GM12878 (cell line): ENCODE measurements around the gene DNAJA1. TPM values are rescaled to one million over a fixed set of nuclear protein-coding genes. Genes with fewer than 3 reads are reported as not detected.
A peak's percentile ranks its signal among the peaks of the same experiment; 100 is the strongest.

ENCODE experiments used
- ATAC-seq: fragments of 200-7000 bp; cut with Tn5 transposase; 3 replicates; pipeline ENCODE4 v1.9.1; 2020; ENCODE audit warnings: mild to moderate bottlenecking, moderate library complexity
- BruUV-seq: library from RNA; stranded (reverse); fragments of 400-500 nt; replicated peaks from 2 replicates; lab custom pipeline; 2021; lab: Mats Ljungman, UMichigan
- CTCF ChIA-PET: fragments of 300-600 bp; sonication (Branson Sonifier 250); formaldehyde crosslinking; extraction: SDS; loops from one replicate; lab custom pipeline; 2021; ENCODE audit warnings: inconsistent platforms; lab: Yijun Ruan, JAX
- POLR2A ChIA-PET: fragments of 350-600 bp; formaldehyde crosslinking; extraction: SDS; loops from one replicate; lab custom pipeline; 2021; ENCODE audit warnings: inconsistent platforms; lab: Charles Lee
- RAD21 ChIA-PET: fragments of 300-600 bp; sonication (Branson Sonifier 250); formaldehyde crosslinking; loops from one replicate; lab custom pipeline; 2023; ENCODE audit warnings: antibody characterized with exemption; ENCODE audit not compliant: unreplicated experiment; lab: Charles Lee
- SMC1A ChIA-PET: fragments of 300-600 bp; sonication (Branson Sonifier 250); formaldehyde crosslinking; loops from one replicate; lab custom pipeline; 2023; ENCODE audit not compliant: unreplicated experiment, uncharacterized antibody; lab: Charles Lee
- DNase-seq: peaks from one replicate; pipeline ENCODE4 v3.0.0-alpha.2; 2011; ENCODE audit warnings: low read depth, low spot score
- FAIRE-seq: peaks from 3 replicates; lab custom pipeline; 2011; peaks lifted over from hg19 to GRCh38; lab: Jason Lieb, UNC
- H2AFZ ChIP-seq: 2 replicates; pipeline ENCODE4 v1.6.0; 2011; ENCODE audit warnings: low read depth, low read length, control low read depth; ENCODE audit not compliant: control insufficient read depth
- H3K27ac ChIP-seq: 2 replicates; pipeline ENCODE4 v1.5.1; 2011; ENCODE audit warnings: control low read depth; ENCODE audit not compliant: control insufficient read depth, insufficient read depth
- H3K27me3 ChIP-seq, 2 experiments: replicated peaks in 1 of 2; 2 replicates each; pipeline versions ENCODE4 v1.6.0 to v1.6.1; 2011; ENCODE audit warnings: low read length in 1 of 2; ENCODE audit not compliant: control insufficient read depth in 2 of 2, insufficient read depth in 2 of 2
- H3K36me3 ChIP-seq, 2 experiments: 2 replicates each; pipeline ENCODE4 v1.5.1; 2011; ENCODE audit warnings: low read length in 1 of 2; ENCODE audit not compliant: control insufficient read depth in 2 of 2, insufficient read depth in 2 of 2
- H3K4me1 ChIP-seq: 2 replicates; pipeline ENCODE4 v1.6.1; 2011; ENCODE audit warnings: mild to moderate bottlenecking, low read length, moderate library complexity, mixed read lengths; ENCODE audit not compliant: control insufficient read depth, insufficient read depth
- H3K4me2 ChIP-seq: 2 replicates; pipeline ENCODE4 v1.6.0; 2011; ENCODE audit warnings: control low read depth; ENCODE audit not compliant: control insufficient read depth, insufficient read depth
- H3K4me3 ChIP-seq: fragments of 200-600 bp; sonication (generic); 2 replicates; pipeline ENCODE4 v1.5.1; 2016
- H3K79me2 ChIP-seq: 2 replicates; pipeline ENCODE4 v1.6.0; 2011; ENCODE audit warnings: low read length; ENCODE audit not compliant: control insufficient read depth, insufficient read depth
- H3K9ac ChIP-seq: 2 replicates; pipeline ENCODE4 v1.8.0; 2011; ENCODE audit warnings: low read length, control low read depth, mixed read lengths; ENCODE audit not compliant: control insufficient read depth, insufficient read depth
- H3K9me3 ChIP-seq: replicated peaks from 3 replicates; pipeline ENCODE4 v1.5.1; 2011; ENCODE audit warnings: mild to moderate bottlenecking, low read length; ENCODE audit not compliant: control insufficient read depth, insufficient read depth
- H4K20me1 ChIP-seq: 2 replicates; pipeline ENCODE4 v1.6.0; 2011; ENCODE audit not compliant: control insufficient read depth, insufficient read depth
- ASH2L ChIP-seq: fragments of 300-600, 200-600 bp; sonication (generic); IDR thresholded peaks from 2 replicates; pipeline ENCODE4 v1.6.1; 2017; ENCODE audit warnings: low read depth, mild to moderate bottlenecking, borderline replicate concordance
- BACH1 ChIP-seq: fragments of 450-650 bp; IDR thresholded peaks from 2 replicates; pipeline ENCODE4 v1.6.1; 2017; ENCODE audit warnings: mild to moderate bottlenecking, borderline replicate concordance
- BCL11A ChIP-seq: IDR thresholded peaks from 2 replicates; pipeline ENCODE4 v1.6.1; 2011; ENCODE audit warnings: low read depth, low read length
- CBX3 ChIP-seq: fragments of 200-600 bp; sonication (generic); IDR thresholded peaks from 2 replicates; pipeline ENCODE4 v1.6.1; 2016; ENCODE audit warnings: low read depth, borderline replicate concordance
- CREB1 ChIP-seq: IDR thresholded peaks from 2 replicates; pipeline ENCODE4 v1.6.1; 2012; ENCODE audit warnings: low read depth, mild to moderate bottlenecking, inconsistent platforms
- EED ChIP-seq: sonication (generic); IDR thresholded peaks from 2 replicates; pipeline ENCODE4 v1.6.1; 2016; ENCODE audit warnings: antibody characterized with exemption, low read depth
- IKZF1 ChIP-seq: fragments of 450-650 bp; conservative IDR thresholded peaks from 2 replicates; pipeline ENCODE4 v1.6.1; 2017; ENCODE audit warnings: antibody characterized with exemption, mild to moderate bottlenecking
- IRF4 ChIP-seq: IDR thresholded peaks from 2 replicates; pipeline ENCODE4 v1.6.1; 2011; ENCODE audit warnings: low read depth, low read length
- NRF1 ChIP-seq: conservative IDR thresholded peaks from 2 replicates; pipeline ENCODE4 v1.6.1; 2011; ENCODE audit warnings: mild to moderate bottlenecking, low read depth, low read length, improper control_type of control experiment
- PAX5 ChIP-seq: IDR thresholded peaks from 2 replicates; pipeline ENCODE4 v1.6.1; 2011; ENCODE audit warnings: low read depth, low read length, borderline replicate concordance
- POLR2A ChIP-seq: IDR thresholded peaks from 2 replicates; pipeline ENCODE4 v1.6.1; 2011; ENCODE audit warnings: low read depth, mild to moderate bottlenecking, low read length
- POLR2AphosphoS5 ChIP-seq: IDR thresholded peaks from 2 replicates; pipeline ENCODE4 v1.6.1; 2011; ENCODE audit warnings: mild to moderate bottlenecking, low read length, inconsistent platforms
- SPI1 ChIP-seq: IDR thresholded peaks from 2 replicates; pipeline ENCODE4 v1.6.1; 2011; ENCODE audit warnings: low read depth, mild to moderate bottlenecking, low read length, moderate library complexity, borderline replicate concordance; ENCODE audit not compliant: insufficient read depth
- TAF1 ChIP-seq: IDR thresholded peaks from 2 replicates; pipeline ENCODE4 v1.6.1; 2011; ENCODE audit warnings: mild to moderate bottlenecking, low read depth, low read length, borderline replicate concordance
- ZNF384 ChIP-seq: IDR thresholded peaks from 2 replicates; pipeline ENCODE4 v1.6.1; 2012; ENCODE audit warnings: low read depth, mild to moderate bottlenecking, low read length, improper control_type of control experiment, borderline replicate concordance
- WGBS: methylation state at CpG from one replicate; pipeline ENCODE4 v1.1.6; 2016; ENCODE audit warnings: low lambda C conversion rate; ENCODE audit not compliant: insufficient replicate concordance, insufficient coverage; ENCODE audit errors: missing lambda C conversion rate; 5-methylcytosine and 5-hydroxymethylcytosine counted together
- in situ Hi-C: fragments of 300-500 bp; cut with MboI; formaldehyde crosslinking; loops from 9 replicates; pipeline ENCODE4 v1.14.3; 2018; ENCODE audit warnings: mixed read lengths
- intact Hi-C: fragments of 100-400 bp; cut with micrococcal nuclease; formaldehyde crosslinking; loops from one replicate; pipeline ENCODE4 v1.14.2; 2022; ENCODE audit not compliant: unreplicated experiment
- polyA plus RNA-seq, 11 experiments: library from polyadenylated mRNA; depleted of rRNA in 4 of 11; unstranded in 6 of 11; stranded (reverse) in 5 of 11; fragments of >200 nt; fragmentation: Nextera tagmentation in 4 of 11; fragmentation: Illumina TruSeq in 1 of 11; extraction: Ambion mirVana in 4 of 11; extraction: Trizol in 1 of 11; gene quantifications; 1 replicate in 1 of 11; 2 replicates in 10 of 11; pipeline versions ENCODE4 v1.2.1 to v1.2.3, GENCODE V29; 2011 to 2016; ENCODE audit warnings: inconsistent platforms in 2 of 11, missing spikeins in 2 of 11, low read depth in 1 of 11
- total RNA-seq, 4 experiments: library from RNA; depleted of rRNA in 3 of 4; stranded (reverse); fragments of >200 nt in 3 of 4; fragmentation: Illumina TruSeq in 1 of 4; extraction: Trizol in 1 of 4; gene quantifications; 2 replicates each; pipeline versions ENCODE4 v1.2.1 to v1.2.3, GENCODE V29; 2013 to 2021
- TF ChIP-seq, protein P1 (sequence below): IDR thresholded peaks from 2 replicates; pipeline ENCODE4 v1.6.1; 2012; ENCODE audit warnings: low read length, inconsistent platforms
- TF ChIP-seq, protein P2 (sequence below): fragments of 450-650 bp; formaldehyde crosslinking; IDR thresholded peaks from 2 replicates; pipeline ENCODE4 v1.4.0; 2020; ENCODE audit warnings: mild to moderate bottlenecking, moderate library complexity
- TF ChIP-seq, protein P3 (sequence below): IDR thresholded peaks from 2 replicates; pipeline ENCODE4 v1.6.1; 2011; ENCODE audit warnings: borderline replicate concordance, low read depth, mild to moderate bottlenecking, moderate library complexity, mixed read lengths, low read length; ENCODE audit not compliant: insufficient read depth; ENCODE audit errors: extremely low read length

The DNAJA1 gene
- total and polyA plus RNA-seq, 10 of the 15 experiments (the other 5 are each of a cell fraction or from before 2014, with no cell fraction given): 69.7 to 206 (median 146) TPM

DNA sequence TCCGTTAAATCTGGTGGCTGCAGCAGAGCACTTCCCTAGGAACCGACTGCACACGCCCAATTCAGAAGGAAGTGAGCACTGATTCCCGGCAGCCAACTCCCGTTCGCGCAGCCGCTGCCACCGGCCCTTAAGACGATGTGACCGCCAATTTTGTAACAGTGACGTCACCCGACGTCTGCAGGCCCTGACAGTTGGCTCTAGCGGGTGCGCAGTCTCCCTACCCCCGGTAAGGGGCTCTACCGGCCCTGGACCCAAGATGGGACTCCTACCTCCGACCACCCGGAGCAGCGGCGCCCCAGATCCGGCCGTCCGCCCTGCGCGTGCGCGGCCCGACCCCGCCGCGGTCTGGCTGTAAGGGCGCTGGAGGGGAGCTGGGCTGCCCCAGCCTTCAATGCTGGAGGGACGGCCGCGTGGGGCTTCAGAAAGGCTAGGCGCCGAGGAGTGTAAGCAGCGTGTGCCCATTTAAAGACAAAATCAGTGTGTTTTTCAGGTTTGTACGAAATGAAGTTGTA lies 19.1 kb downstream of the DNAJA1 start:
- no peak for DNase-seq
- FAIRE-seq: no peak
- SMC1A ChIA-PET: interaction anchor here (1.2 to 4.0 kb wide), 4 partner anchors 14 to 182 kb away, joined by 4 to 10 read pairs (median 8); no protein-coding TSS in a partner anchor
- TF ChIP-seq ASH2L (no peak), CBX3 (no peak), POLR2AphosphoS5 (peak; percentile 75), SPI1 (peak; percentile 53; the same call in 1 of the 2 replicates), CREB1 (peak; percentile 95), NRF1 (peak; percentile 51), POLR2A (peak; percentile 76), TAF1 (0 out of 2 replicates have a peak, but pooled peaks have one; percentile 5), BACH1 (0 out of 2 replicates have a peak, but pooled peaks have one; percentile 48), EED (0 out of 2 replicates have a peak, but pooled peaks have one; percentile 24), IKZF1 (peak; percentile 48; the same call in 1 of the 2 replicates), PAX5 (peak; percentile 46; the same call in 1 of the 2 replicates), IRF4 (0 out of 2 replicates have a peak, but pooled peaks have one; percentile 13), BCL11A (0 out of 2 replicates have a peak, but pooled peaks have one; percentile 18), ZNF384 (no peak)
- TF ChIP-seq, protein P1, sequence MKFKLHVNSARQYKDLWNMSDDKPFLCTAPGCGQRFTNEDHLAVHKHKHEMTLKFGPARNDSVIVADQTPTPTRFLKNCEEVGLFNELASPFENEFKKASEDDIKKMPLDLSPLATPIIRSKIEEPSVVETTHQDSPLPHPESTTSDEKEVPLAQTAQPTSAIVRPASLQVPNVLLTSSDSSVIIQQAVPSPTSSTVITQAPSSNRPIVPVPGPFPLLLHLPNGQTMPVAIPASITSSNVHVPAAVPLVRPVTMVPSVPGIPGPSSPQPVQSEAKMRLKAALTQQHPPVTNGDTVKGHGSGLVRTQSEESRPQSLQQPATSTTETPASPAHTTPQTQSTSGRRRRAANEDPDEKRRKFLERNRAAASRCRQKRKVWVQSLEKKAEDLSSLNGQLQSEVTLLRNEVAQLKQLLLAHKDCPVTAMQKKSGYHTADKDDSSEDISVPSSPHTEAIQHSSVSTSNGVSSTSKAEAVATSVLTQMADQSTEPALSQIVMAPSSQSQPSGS: peak; percentile 79
- TF ChIP-seq, protein P2, sequence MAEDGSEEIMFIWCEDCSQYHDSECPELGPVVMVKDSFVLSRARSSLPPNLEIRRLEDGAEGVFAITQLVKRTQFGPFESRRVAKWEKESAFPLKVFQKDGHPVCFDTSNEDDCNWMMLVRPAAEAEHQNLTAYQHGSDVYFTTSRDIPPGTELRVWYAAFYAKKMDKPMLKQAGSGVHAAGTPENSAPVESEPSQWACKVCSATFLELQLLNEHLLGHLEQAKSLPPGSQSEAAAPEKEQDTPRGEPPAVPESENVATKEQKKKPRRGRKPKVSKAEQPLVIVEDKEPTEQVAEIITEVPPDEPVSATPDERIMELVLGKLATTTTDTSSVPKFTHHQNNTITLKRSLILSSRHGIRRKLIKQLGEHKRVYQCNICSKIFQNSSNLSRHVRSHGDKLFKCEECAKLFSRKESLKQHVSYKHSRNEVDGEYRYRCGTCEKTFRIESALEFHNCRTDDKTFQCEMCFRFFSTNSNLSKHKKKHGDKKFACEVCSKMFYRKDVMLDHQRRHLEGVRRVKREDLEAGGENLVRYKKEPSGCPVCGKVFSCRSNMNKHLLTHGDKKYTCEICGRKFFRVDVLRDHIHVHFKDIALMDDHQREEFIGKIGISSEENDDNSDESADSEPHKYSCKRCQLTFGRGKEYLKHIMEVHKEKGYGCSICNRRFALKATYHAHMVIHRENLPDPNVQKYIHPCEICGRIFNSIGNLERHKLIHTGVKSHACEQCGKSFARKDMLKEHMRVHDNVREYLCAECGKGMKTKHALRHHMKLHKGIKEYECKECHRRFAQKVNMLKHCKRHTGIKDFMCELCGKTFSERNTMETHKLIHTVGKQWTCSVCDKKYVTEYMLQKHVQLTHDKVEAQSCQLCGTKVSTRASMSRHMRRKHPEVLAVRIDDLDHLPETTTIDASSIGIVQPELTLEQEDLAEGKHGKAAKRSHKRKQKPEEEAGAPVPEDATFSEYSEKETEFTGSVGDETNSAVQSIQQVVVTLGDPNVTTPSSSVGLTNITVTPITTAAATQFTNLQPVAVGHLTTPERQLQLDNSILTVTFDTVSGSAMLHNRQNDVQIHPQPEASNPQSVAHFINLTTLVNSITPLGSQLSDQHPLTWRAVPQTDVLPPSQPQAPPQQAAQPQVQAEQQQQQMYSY (CRISPR knock-in tag): no peak
- TF ChIP-seq, protein P3, sequence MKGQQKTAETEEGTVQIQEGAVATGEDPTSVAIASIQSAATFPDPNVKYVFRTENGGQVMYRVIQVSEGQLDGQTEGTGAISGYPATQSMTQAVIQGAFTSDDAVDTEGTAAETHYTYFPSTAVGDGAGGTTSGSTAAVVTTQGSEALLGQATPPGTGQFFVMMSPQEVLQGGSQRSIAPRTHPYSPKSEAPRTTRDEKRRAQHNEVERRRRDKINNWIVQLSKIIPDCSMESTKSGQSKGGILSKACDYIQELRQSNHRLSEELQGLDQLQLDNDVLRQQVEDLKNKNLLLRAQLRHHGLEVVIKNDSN: no peak

More for the DNA sequence above, 19.1 kb downstream of the DNAJA1 start:
- BruUV-seq: no TSS peak
- Histone ChIP-seq H3K4me2 (peak overlapping the region; percentile 94), H4K20me1 (no peaks in the 10 kb centered on the region), H3K27me3 (no peaks in the 10 kb centered on the region), H3K79me2 (no peaks in the 10 kb centered on the region), H3K9me3 (no peaks in the 10 kb centered on the region; the same call in 2 of the 3 replicates), H3K27ac (peak overlapping the region; percentile 50), H3K4me1 (peaks cover 6% of the 10 kb centered on the region), H3K9ac (peak overlapping the region; percentile 58), H3K4me3 (peak overlapping the region; percentile 31; the same call in 1 of the 2 replicates), H2AFZ (peak overlapping the region; percentile 64), H3K36me3 (peaks cover 1 to 9% of the 10 kb centered on the region in 2 experiments)
- ChIA-PET RAD21 (no interaction called here), CTCF (interaction anchor here (0.6 to 3.1 kb wide), 4 partner anchors 17 to 1850 kb away, joined by 3 to 9 read pairs (median 4); no protein-coding TSS in a partner anchor), POLR2A (interaction anchor here (1.0 to 1.5 kb wide), 4 partner anchors 15 to 43 kb away, joined by 3 to 6 read pairs (median 5); partner anchors contain the start of gene DNAJA1)
- WGBS: 1% methylated on average over 41 of the region's 41 CpGs
- peak; percentile 88 for ATAC-seq
- intact Hi-C loops (no loop called here), in situ Hi-C loops (no loop called here)
